Neural cell (in vitro differentiated cells): ENCODE data around the gene LRRC71. TPM values are rescaled to one million over a fixed set of nuclear protein-coding genes. Genes with fewer than 3 reads are reported as not detected.

Experiments used
- H2AFZ ChIP-seq: fragments of 200-600, 300-800 bp; sonication (generic), shearing (Covaris generic); 2 replicates; pipeline ENCODE4 v1.6.0; 2014; ENCODE audit warnings: low read depth, mild to moderate bottlenecking, antibody characterized with exemption, low read length, moderate library complexity
- H3F3A ChIP-seq: fragments of 200-600 bp; shearing (Covaris generic); 2 replicates; pipeline ENCODE4 v1.6.1; 2016; ENCODE audit warnings: mild to moderate bottlenecking, moderate library complexity, mixed read lengths, antibody characterized with exemption, low read length; ENCODE audit not compliant: insufficient read depth, poor library complexity, severe bottlenecking
- H3K27ac ChIP-seq: fragments of 200-600, 300-800 bp; sonication (generic), shearing (Covaris generic); 2 replicates; pipeline ENCODE4 v1.5.1; 2014; ENCODE audit warnings: mild to moderate bottlenecking, low read length, moderate library complexity
- H3K27me3 ChIP-seq: fragments of 300-800, 200-600 bp; sonication (generic), shearing (Covaris generic); 2 replicates; pipeline ENCODE4 v1.6.0; 2014; ENCODE audit warnings: mild to moderate bottlenecking, low read depth, low read length, moderate library complexity; ENCODE audit not compliant: insufficient read depth
- H3K36me3 ChIP-seq: fragments of 300-800, 200-600 bp; sonication (generic), shearing (Covaris generic); 2 replicates; pipeline ENCODE4 v1.5.1; 2014; ENCODE audit warnings: mild to moderate bottlenecking, antibody characterized with exemption, low read length, moderate library complexity; ENCODE audit not compliant: insufficient read depth
- H3K4me2 ChIP-seq: fragments of 300-800, 200-600 bp; sonication (generic), shearing (Covaris generic); 2 replicates; pipeline ENCODE4 v1.6.0; 2014; ENCODE audit warnings: mild to moderate bottlenecking, low read length
- H3K4me3 ChIP-seq: fragments of 300-800, 200-600 bp; sonication (generic), shearing (Covaris generic); 2 replicates; pipeline ENCODE4 v1.5.1; 2014; ENCODE audit warnings: mild to moderate bottlenecking, low read length, moderate library complexity
- H3K79me2 ChIP-seq: fragments of 200-600 bp; shearing (Covaris generic); replicated peaks from 2 replicates; pipeline ENCODE4 v1.6.0; 2014; ENCODE audit warnings: mild to moderate bottlenecking, low read length, moderate library complexity; ENCODE audit not compliant: insufficient read depth
- H3K9ac ChIP-seq: fragments of 300-800, 200-600 bp; sonication (generic), shearing (Covaris generic); 2 replicates; pipeline ENCODE4 v1.6.1; 2016; ENCODE audit warnings: mild to moderate bottlenecking, low read length, mixed read lengths
- H3K9me2 ChIP-seq: fragments of 200-600 bp; shearing (Covaris generic); 2 replicates; pipeline ENCODE4 v1.6.1; 2016; ENCODE audit warnings: mild to moderate bottlenecking, low read length, mixed read lengths; ENCODE audit not compliant: insufficient read depth
- H3K9me3 ChIP-seq: fragments of 200-600, 300-800 bp; sonication (generic), shearing (Covaris generic); 2 replicates; pipeline ENCODE4 v1.6.1; 2016; ENCODE audit warnings: mild to moderate bottlenecking, mixed run types, low read length, moderate library complexity, mixed read lengths
- H4K20me1 ChIP-seq: fragments of 200-600 bp; shearing (Covaris generic); 2 replicates; pipeline ENCODE4 v1.6.1; 2016; ENCODE audit warnings: mild to moderate bottlenecking, mixed run types; ENCODE audit not compliant: insufficient read depth
- CTCF ChIP-seq: fragments of 450-650 bp; IDR thresholded peaks from 2 replicates; pipeline ENCODE4 v1.5.1; 2014; ENCODE audit warnings: antibody characterized with exemption, mild to moderate bottlenecking, moderate library complexity; ENCODE audit not compliant: poor library complexity, severe bottlenecking
- EP300 ChIP-seq: fragments of 450-650 bp; conservative IDR thresholded peaks from 2 replicates; pipeline ENCODE4 v1.6.1; 2014; ENCODE audit warnings: antibody characterized with exemption, mild to moderate bottlenecking, moderate library complexity; ENCODE audit not compliant: poor library complexity, severe bottlenecking
- EZH2 ChIP-seq: fragments of 200-600, 300-800 bp; shearing (Covaris generic), sonication (generic); IDR thresholded peaks from 2 replicates; pipeline ENCODE4 v1.6.1; 2014; ENCODE audit warnings: antibody characterized with exemption, low read length, borderline replicate concordance, mild to moderate bottlenecking; ENCODE audit not compliant: insufficient read depth, poor library complexity, severe bottlenecking
- MXI1 ChIP-seq: fragments of 450-650 bp; conservative IDR thresholded peaks from 2 replicates; pipeline ENCODE4 v1.6.1; 2014; ENCODE audit warnings: antibody characterized with exemption, mild to moderate bottlenecking; ENCODE audit not compliant: poor library complexity, severe bottlenecking
- POLR2AphosphoS5 ChIP-seq: IDR thresholded peaks from 2 replicates; pipeline ENCODE4 v1.6.1; 2012
- RAD21 ChIP-seq: fragments of 450-650 bp; conservative IDR thresholded peaks from 2 replicates; pipeline ENCODE4 v1.6.1; 2014; ENCODE audit warnings: antibody characterized with exemption, mild to moderate bottlenecking, moderate library complexity
- REST ChIP-seq: IDR thresholded peaks from 2 replicates; pipeline ENCODE4 v1.6.1; 2012; ENCODE audit warnings: borderline replicate concordance
- SMC3 ChIP-seq: fragments of 450-650 bp; conservative IDR thresholded peaks from 2 replicates; pipeline ENCODE4 v1.6.1; 2014; ENCODE audit warnings: antibody characterized with exemption, mild to moderate bottlenecking, moderate library complexity; ENCODE audit not compliant: poor library complexity
- TAF1 ChIP-seq: IDR thresholded peaks from 2 replicates; pipeline ENCODE4 v1.6.1; 2012; ENCODE audit warnings: low read depth
- polyA plus RNA-seq: library from polyadenylated mRNA; depleted of rRNA; stranded (reverse); fragments of >200 nt; gene quantifications from 2 replicates; pipeline ENCODE4 v1.2.3, GENCODE V29; 2014

The LRRC71 gene
- polyA plus RNA-seq, 1 donor from 2014 or later = not detected

- H3K36me3 ChIP-seq = no peaks in the 10 kb centered on the region
Observed at GRCh38 chr1:156928043-156928602, 7.7 kb downstream of the LRRC71 start.

More at GRCh38 chr1:156928043-156928602, 7.7 kb downstream of the LRRC71 start:
- Histone ChIP-seq H3K27ac (no peak overlapping the region), H3K9me3 (no peaks in the 10 kb centered on the region), H3K9ac (no peak overlapping the region), H3K4me3 (peak overlapping the region; percentile 66), H3K4me2 (no peak overlapping the region), H3F3A (no peaks in the 10 kb centered on the region), H3K9me2 (no peaks in the 10 kb centered on the region), H4K20me1 (no peaks in the 10 kb centered on the region), H2AFZ (no peak overlapping the region), H3K27me3 (peaks cover 57% of the 10 kb centered on the region), H3K79me2 (no peaks in the 10 kb centered on the region)
- TF ChIP-seq RAD21 (no peak), EP300 (no peak), MXI1 (no peak), POLR2AphosphoS5 (no peak), CTCF (peak; percentile 46), TAF1 (no peak), REST (no peak), EZH2 (no peak), SMC3 (peak; percentile 43)
